GM18861 (cell line): Measurements from ENCODE around the gene DPY19L1.
"Not testable (repeated sequence)": the region's sequence is repeated elsewhere in the genome, so short reads cannot be mapped to it uniquely, and the experiment has no call there.

Experiments
- ATAC-seq: cut with Tn5 transposase; IDR thresholded peaks from one replicate; pipeline ENCODE4 v1.9.1; 2021; ENCODE audit not compliant: unreplicated experiment

The DPY19L1 gene

DNA sequence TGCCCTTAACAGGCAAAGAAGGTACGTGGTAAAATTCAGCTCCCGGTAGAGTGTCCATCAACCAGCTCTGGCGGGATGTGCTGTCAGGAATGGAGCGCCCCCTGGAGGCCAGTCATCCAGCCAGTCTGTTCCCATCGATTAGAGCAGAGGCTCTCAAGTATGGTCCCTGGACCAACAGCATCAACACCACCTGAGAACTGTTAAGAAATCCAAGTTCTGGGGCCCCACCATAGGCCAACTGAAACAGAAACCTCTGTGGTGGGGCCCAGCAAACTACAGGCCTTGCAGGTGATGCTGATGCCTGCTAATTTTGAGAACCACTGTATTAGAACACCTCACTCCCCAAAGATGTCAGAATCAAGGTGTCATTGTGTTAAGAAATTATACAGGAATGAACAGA lies 109.2 kb downstream of the DPY19L1 start:
- ATAC-seq: no peak

GRCh38 chr7:34920470-34920869 lies 116.8 kb downstream of the DPY19L1 start:
- ATAC-seq: not testable (repeated sequence)

DNA sequence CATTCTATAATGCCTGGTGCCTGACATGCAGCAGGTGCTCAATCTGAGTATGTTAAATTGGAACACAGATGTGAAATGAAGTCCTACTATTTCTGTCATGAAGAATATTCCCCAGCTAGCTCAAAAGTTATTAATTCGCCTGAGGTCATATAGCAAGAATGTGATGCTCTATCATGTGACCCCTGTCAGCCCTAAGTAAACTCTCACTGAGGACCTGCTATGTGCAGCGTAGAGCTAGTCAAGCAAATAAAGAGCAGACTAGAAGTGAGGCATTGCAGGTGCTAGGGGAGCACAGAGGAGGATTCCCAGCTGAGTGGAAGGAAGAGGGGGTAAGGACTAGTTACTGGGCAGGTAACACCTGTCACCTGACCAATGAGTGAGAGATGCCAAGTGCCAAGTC lies 118.2 kb downstream of the DPY19L1 start:
- not testable (repeated sequence) for ATAC-seq

DNA sequence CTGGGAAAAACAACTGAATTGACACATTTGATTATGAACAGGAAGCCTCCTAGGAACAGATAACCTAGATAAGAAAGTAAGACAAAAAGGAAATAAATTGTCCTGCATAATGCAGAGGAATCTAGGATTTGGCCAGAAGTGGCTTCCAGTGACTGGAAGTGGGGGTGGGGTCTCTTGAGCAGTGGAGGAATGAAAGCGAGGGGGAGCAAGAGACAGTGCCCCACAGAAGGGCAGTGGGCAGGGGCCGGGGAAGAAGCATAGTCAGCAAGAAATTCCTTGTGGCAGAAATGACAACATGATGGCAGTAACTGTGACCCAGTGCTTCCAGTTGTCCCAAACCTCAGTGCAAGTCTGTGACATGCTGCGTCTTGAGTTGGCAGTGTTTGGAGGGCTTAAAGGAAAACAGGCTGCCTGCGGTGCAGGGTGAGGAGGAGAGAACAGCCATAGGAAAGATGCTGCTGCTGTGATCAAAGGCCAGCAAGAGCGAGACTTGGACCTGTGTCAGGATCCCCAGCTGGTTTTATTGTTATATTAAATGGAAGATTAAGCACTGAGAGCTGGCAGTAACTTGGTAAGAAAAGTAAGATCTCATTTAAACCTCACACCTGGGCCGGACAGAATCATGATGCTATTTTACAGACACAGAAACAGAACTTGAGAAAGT lies 119.0 kb downstream of the DPY19L1 start:
- not testable (repeated sequence) for ATAC-seq

DNA sequence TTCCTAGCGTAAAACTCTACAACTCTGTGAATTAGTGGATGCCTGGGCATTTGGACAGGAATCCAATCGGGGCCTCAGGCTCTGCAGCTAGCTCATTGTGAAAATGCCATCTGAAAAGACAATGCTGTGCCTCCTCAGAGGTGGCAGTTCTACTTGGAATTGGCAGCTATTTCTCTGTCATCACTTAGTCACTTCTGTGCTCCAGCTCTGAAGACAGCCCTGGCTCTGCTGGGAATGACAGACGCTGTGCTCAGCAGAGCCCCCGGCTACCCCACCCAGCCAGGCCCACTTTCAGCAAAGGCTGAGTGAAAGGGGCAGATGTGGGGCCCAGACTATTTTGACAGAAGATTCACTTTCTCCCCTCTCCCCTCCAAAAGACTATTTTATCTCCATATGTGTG lies 119.8 kb downstream of the DPY19L1 start:
- ATAC-seq: not testable (repeated sequence)

- ATAC-seq: no peak
These were observed 121.0 kb downstream of the DPY19L1 start for GRCh38 chr7:34916267-34916666.

GRCh38 chr7:34912236-34912635 lies 125.0 kb downstream of the DPY19L1 start:
- ATAC-seq: no peak

GRCh38 chr7:34906266-34906850 lies 130.9 kb downstream of the DPY19L1 start:
- ATAC-seq: not testable (repeated sequence)

DNA sequence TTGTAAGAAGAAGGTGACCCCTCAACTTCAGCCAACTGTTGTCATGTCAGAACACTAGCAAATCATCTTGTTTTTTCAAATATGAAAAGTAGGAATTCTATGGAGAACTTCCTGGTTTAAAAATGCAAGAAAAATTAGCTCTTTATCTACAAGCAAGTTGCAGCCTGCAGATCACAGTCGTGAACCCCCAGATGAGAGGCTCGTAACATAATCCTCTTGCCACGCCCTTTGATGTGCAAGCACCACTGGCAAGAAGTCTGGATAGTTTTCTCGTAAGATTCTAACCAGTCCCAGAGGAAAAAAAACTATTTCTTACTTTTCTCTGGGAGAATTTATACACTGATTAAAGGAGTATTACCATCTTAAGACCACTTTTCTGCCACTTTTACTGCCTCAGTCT lies 132.3 kb downstream of the DPY19L1 start:
- ATAC-seq: no peak

DNA sequence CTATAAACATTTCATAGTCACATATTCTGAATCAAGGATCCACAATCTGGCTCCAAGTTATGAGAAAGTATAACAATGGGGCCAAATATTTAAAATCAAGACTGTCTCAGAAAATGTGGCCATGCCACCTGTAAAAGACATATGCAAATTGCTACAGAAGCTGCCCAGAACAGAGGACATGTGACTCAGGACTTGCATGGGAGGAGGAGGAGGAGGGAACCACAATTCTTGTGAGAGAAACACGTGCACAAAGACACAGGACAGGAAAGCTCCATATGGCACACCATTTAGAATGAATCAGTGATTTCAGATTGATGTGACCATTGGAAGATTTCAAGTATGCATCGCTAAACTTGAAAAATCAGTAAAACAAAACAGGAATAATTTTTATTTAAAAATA lies 133.4 kb downstream of the DPY19L1 start:
- ATAC-seq: not testable (repeated sequence)

GRCh38 chr7:34902182-34902581 lies 135.1 kb downstream of the DPY19L1 start:
- no peak for ATAC-seq

GRCh38 chr7:34900891-34901513 lies 136.3 kb downstream of the DPY19L1 start:
- no peak for ATAC-seq

- ATAC-seq: no peak
These were observed 142.1 kb downstream of the DPY19L1 start for GRCh38 chr7:34895202-34895601.

- ATAC-seq: no peak
These were observed 147.3 kb downstream of the DPY19L1 start for GRCh38 chr7:34889951-34890350.

GRCh38 chr7:34886856-34887255 lies 150.4 kb downstream of the DPY19L1 start:
- no peak for ATAC-seq

GRCh38 chr7:34883855-34884254 lies 153.4 kb downstream of the DPY19L1 start:
- ATAC-seq: not testable (repeated sequence)

GRCh38 chr7:34879871-34880270 lies 157.4 kb downstream of the DPY19L1 start:
- no peak for ATAC-seq

GRCh38 chr7:34878944-34879735 lies 158.1 kb downstream of the DPY19L1 start:
- not testable (repeated sequence) for ATAC-seq
